HG03045 (cell line): Measurements from ENCODE around the gene SEC63.
"Not testable (repeated sequence)": the region's sequence is repeated elsewhere in the genome, so short reads cannot be mapped to it uniquely, and the experiment has no call there.

ENCODE experiments used
- ATAC-seq: cut with Tn5 transposase; IDR thresholded peaks from one replicate; pipeline ENCODE4 v1.9.1; 2021; ENCODE audit warnings: mild to moderate bottlenecking, moderate library complexity; ENCODE audit not compliant: unreplicated experiment

SEC63 gene

DNA sequence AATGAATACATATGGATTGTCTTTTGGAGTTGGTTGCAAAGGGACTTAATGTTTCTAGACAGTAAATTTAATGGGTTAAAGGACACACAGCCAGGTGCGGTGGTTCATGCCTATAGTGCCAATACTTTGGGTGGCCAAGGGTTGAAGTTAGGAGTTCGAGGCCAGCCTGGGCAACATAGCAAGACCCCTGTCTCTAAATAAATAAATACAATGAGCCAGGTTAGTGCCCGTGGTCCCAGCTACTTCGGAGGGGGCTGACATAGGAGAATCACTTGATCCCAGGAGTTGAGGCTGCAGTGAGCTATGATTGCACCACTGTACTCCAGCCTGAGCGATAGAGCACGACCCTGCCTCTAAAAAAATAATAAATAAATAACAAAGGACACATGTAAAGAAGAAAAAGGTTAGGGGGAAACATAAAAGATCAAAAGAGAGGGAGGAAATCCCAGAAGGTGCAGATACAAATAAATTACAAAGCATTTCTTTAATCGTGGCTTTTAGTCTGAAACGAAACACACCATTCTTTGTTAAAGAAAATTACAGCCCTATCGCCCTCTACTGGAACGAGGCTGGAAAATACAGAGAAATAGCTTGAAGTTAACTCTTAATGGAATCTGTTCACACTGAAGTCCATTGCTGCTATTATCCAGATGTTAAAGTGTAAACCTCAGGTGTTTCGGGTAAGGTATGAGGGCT is 91.3 kb downstream of the SEC63 start:
- ATAC-seq, result no peak

- ATAC-seq, result no peak
Measured at GRCh38 chr6:107864226-107865127, 93.5 kb downstream of the SEC63 start.

GRCh38 chr6:107862383-107862782 is 95.6 kb downstream of the SEC63 start:
- no peak for ATAC-seq

- ATAC-seq, result not testable (repeated sequence)
Measured at GRCh38 chr6:107860963-107861362, 97.0 kb downstream of the SEC63 start.

DNA sequence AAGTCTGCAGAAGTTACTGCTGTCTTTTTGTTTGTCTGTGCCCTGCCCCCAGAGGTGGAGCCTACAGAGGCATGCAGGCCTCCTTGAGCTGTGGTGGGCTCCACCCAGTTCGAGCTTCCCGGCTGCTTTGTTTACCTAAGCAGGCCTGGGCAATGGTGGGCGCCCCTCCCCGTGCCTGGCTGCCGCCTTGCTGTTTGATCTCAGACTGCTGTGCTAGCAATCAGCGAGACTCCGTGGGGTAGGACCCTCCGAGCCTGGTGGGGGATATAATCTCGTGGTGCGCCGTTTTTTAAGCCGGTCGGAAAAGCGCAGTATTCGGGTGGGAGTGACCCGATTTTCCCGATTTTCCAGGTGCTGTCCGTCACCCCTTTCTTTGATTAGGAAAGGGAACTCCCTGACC is 97.9 kb downstream of the SEC63 start:
- not testable (repeated sequence) for ATAC-seq

GRCh38 chr6:107853230-107853629 is 104.8 kb downstream of the SEC63 start:
- no peak for ATAC-seq

GRCh38 chr6:107849325-107849724 is 108.7 kb downstream of the SEC63 start:
- ATAC-seq, result no peak

DNA sequence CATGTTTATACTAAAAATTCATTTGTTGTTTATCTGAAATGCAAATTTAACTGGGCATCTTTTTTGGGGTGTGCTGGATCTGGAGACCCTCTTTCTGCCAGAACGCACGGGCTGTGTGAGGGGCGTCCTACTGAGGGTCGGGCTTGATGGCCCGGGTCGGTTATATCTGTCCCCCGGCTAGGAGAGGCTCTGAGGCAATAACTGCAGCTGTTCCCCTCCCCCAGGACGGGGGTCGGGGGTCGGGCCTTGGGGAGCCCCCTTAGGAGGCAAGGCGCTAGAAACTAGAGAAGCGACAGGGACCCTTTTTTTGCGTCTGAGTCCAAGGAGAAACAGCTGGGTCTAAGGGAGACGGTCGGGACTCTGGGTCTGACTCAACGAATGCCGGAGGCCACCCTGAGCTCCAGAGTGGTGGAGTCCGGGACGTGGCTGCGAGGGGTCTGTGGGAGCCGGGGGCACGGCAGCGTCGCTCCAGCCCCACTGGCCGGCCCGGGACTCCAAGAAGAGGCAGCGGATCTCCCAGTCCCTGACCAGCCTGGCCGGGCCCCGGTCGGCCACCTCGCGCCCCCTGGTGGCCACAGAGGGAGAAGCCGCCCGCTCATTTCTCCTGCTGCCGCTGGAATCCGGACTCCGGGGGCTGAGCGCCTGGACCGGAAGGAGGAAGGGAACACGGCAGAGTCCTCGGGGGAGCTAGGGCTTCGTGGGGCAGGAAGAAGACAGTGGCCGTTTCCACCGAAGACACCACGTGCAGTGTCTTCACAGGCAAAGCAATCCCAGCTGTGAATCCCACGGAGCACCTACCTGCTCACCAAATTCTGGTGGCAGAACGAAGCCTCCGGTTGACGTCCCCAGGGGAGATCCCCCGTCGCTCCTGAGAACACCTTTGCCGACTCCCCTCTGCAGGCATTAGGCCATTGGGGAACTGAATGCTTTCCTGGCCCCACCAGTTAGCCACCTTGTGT is 109.9 kb downstream of the SEC63 start:
- peak; percentile 83 for ATAC-seq

- no peak for ATAC-seq
Measured at GRCh38 chr6:107846262-107846795, 111.7 kb downstream of the SEC63 start.

DNA sequence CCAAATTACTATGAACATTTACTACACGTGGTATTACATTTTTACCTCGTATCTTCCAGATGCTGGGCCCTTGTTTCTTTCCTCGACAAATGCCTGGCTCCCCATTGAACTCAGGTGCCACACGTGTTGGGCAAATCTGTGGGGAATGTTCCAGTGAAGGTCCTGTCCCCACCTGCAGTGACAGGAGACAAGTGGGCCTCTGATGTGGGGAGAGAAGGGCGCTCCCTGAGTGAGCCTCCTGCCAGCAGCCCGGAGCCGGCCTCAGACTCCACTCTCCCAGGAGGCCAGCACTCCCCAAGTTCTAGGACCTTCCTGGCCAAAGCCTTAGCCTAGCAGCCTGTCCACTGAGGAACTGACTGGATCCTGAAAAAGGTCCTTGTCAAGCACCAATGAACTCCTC is 112.2 kb downstream of the SEC63 start:
- ATAC-seq, result no peak

DNA sequence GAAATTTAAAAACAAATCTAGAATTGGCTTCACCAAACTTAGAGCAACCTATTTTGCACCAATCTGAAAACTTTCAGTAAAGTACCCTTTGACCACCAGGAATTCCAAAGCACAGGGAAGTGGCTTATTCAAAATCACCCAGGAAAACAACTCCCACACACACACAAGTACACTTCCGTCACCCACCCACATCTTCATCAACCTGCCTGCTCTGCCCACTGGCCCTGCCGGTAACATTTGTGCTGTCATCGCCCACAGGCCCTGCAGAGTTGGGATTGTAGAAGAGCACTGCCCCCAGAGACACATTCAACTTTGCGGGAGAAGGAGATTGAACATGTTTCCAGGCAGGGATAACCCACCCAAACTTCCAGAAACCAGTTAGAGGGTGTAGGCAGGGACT is 114.6 kb downstream of the SEC63 start:
- ATAC-seq, result no peak

GRCh38 chr6:107841275-107841670 is 116.7 kb downstream of the SEC63 start:
- ATAC-seq, result no peak

GRCh38 chr6:107840636-107841274 is 117.3 kb downstream of the SEC63 start:
- ATAC-seq, result no peak

DNA sequence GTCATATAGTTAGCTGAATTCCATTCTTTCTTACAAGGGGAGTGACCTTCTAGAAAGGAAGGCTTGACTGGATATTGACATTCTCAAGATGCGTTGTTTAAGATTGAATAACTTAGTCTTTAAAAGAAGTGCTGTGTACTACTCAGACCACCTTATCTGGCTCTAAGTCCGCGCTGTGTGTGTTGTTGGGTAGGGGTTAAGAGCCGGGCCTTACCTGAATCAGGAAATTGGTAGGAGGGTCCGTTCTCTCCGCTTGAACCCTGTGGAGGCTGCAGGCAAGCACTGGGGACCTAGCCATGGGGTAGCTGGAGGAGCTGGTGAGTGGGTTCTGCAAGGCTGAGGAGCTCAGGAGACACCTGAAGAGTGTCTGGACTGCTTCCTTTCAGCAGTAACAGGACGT is 124.9 kb downstream of the SEC63 start:
- ATAC-seq, result no peak

GRCh38 chr6:107832151-107833056 is 125.6 kb downstream of the SEC63 start:
- ATAC-seq, result no peak

DNA sequence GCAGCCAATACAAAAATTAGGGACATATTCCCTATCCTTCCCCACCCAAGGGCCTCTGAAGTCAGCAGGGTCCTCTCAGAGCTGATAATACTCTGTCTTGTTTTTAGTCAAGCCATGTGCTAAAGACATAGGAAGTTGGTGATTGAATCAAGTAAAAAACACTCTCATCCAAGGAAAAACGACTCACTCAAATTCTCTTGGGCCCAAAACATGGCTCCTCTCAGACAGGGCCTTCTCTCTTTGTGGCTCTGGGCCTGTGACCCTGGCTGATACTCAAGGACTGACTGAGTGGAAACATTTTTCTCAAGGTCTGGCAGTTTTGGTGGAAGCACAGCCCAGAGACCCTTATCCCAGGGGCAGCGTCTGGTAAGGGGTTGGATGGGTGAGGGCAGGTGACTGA is 127.9 kb downstream of the SEC63 start:
- no peak for ATAC-seq

DNA sequence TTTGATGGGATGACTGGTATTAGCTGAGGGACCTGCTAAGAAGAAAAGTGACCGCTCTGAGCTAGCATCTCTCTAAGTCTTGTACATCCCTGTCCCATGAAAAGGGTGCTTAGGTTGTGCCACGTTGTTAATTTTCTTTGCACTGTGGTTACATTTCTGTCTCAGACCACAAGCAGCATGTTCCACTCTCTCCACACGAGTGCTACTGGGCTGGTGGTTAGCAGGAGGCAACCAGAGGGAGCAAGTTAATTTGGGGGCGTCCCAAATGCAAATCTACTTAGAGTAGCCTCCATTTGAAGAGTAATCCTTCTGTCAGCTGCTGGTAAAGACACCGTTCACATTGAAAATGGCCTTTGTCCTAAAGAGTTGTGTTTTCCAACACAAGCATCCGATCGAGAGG is 130.5 kb downstream of the SEC63 start:
- no peak for ATAC-seq

DNA sequence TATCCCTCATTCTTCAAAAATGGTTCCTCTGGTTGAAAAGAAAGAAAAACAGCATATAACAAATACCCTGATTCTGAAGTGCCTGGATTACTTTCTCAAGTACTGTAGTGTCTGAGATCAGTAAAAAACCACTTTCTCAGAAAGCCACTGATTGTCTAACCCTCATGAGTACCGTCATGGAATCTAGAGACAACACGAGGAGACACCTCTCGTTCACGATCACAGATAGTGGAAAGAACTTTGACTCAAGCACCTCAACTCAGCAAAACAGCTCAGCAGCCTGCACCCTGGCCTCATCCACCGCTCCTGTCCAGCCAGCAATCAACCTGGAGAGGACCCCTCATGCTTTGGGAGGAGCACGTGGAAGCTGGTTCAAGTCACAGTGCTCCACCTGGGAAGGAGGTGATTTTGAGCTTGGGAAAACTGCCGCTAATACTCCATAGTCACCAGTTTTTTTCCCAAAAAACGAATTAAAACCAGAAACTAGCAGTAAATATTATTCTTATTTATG is 134.9 kb downstream of the SEC63 start:
- no peak for ATAC-seq
